Activated gamma-delta T cell treated with anti-CD3 and anti-CD28 coated beads, Interleukin-2, amount 50 U/mL, for 16 hours (primary cell): Measurements from ENCODE around the gene TIRAP.
A peak's percentile ranks its signal among the peaks of the same experiment; 100 is the strongest.
"Not testable (repeated sequence)": the region's sequence is repeated elsewhere in the genome, so short reads cannot be mapped to it uniquely, and the experiment has no call there.

ENCODE experiments used
- DNase-seq: peaks from one replicate; pipeline ENCODE4 v3.0.0-alpha.2; 2020; ENCODE audit warnings: low read depth

TIRAP gene, protein sequence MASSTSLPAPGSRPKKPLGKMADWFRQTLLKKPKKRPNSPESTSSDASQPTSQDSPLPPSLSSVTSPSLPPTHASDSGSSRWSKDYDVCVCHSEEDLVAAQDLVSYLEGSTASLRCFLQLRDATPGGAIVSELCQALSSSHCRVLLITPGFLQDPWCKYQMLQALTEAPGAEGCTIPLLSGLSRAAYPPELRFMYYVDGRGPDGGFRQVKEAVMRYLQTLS

DNA sequence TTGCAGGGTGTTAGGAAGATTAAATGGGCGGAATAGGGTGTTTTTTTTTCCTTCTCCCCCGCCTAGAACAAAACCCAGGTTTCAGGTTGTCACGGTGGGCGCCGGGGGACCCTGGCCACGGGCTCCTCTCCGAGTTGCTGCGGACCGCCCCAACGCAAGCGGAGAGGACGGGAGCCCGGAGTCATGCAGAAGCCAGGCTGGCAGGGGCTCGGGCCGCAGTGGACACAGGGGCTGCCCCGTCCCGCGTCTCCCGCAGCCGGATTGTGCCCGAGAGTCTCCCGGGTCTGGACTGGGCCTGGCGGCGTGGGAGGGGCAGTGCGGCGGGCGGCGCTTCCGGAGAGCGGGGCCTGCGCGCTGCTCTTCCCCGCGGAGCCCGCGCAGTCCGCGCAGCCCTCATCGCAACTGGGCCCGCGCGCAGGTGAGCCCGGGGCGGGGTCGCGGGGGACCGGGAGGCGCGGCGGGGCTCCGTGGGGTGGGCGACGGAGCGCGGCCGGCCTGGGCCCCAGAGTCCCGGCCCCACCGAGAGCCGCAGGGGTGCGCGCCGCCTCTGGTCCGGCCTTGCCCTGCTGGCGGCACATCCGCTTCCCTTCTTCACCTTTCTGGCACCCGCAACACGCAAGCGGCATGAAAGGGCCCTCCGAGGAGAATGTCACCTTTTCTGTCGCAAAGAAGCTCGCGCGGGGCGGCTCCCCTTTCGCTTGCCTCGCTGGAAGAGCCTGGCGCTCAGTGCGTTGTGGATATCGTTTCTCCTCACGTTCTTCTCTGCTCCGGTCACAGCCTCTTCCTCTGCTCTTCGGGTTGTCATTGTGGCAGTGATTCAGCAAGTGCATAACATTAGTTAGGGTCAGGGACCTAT is at the start of gene TIRAP:
Gene TIRAP, plus strand, starts transcription at position 358 of the 856 bp plus-strand sequence. CDS start 7,802 bp downstream, outside the sequence.
- peak; percentile 45 for DNase-seq

GRCh38 chr11:126233391-126233790 is 49.5 kb upstream of the TIRAP start:
- DNase-seq = no peak

- no peak for DNase-seq
Observed at GRCh38 chr11:126246636-126247035, 36.3 kb upstream of the TIRAP start.

DNA sequence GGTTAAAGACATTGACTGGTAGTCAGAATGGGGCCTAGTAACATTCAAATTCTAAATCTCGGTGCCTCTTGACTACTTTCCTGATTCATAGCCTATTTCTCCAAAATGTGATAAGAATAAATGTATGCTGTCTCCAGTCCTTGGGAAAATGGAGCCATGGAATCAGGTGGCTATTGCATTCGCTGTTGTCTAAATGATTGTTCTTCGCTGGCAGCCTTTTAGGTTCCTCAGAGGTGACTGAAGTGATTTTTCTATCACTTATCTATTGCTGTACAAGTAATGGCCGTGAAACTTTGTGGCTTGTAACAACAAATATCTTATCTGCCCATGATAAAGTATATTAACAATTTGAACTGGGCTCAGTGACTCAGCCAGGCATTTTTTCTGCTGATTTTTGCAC is 29.6 kb upstream of the TIRAP start:
- no peak for DNase-seq

- no peak for DNase-seq
Observed at GRCh38 chr11:126254819-126255218, 28.1 kb upstream of the TIRAP start.

DNA sequence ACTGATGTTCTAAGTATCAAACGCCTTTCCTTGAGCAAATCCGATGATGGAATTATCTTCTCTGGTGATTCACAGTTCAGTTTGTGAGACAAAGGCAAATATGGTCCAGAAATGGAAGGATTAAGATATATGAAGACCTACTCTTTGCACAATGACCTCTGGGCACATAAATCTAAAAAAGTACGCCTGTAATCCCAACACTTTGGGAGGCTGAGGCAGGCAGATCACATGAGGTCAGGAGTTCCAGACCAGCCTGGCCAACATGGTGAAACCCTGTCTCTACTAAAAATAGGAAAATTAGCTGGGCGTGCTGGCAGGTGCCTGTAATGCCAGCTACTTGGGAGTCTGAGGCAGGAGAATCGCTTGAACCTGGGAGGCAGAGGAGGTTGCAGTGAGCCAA is 27.4 kb upstream of the TIRAP start:
- not testable (repeated sequence) for DNase-seq

GRCh38 chr11:126256216-126256615 is 26.7 kb upstream of the TIRAP start:
- no peak for DNase-seq

DNA sequence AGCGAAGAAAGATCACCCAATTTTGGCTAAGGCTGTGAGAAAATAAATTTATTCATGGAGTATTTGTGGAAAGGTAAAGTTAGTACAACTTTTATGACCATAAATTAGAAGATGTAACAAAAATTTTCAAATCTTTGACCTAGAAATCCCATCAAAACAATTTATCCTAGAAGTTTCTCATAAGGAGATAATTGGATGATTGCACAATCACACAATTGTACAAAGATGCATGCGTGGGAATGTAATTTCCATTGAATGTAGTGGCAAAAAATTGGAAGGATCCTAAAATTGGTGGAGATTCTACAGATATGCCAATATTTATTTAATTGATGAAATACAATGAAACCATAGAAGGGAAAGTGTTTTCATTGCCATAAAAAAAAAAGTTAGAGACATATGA is 25.7 kb upstream of the TIRAP start:
- no peak for DNase-seq

DNA sequence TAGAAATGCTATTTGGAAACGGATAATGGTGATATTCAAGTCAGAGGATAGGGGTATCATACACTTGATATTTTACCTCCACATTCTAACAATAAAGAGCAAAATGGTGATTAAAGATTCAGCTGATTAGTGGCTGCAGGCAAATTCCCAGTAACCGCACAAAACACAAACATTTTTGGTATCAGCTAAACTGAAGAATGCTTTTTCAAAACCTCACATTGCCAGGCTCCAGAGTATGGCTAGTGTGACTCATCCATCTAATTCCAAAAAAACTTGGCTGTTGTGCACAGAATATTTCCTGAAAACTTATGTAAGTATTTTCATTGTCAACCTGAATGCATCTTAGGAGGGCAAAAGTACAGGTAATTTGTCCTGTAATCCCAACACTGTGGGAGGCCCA is 25.1 kb upstream of the TIRAP start:
- no peak for DNase-seq

- DNase-seq = no peak
Observed at GRCh38 chr11:126262216-126262615, 20.7 kb upstream of the TIRAP start.

GRCh38 chr11:126263489-126263888 is 19.4 kb upstream of the TIRAP start:
- no peak for DNase-seq

DNA sequence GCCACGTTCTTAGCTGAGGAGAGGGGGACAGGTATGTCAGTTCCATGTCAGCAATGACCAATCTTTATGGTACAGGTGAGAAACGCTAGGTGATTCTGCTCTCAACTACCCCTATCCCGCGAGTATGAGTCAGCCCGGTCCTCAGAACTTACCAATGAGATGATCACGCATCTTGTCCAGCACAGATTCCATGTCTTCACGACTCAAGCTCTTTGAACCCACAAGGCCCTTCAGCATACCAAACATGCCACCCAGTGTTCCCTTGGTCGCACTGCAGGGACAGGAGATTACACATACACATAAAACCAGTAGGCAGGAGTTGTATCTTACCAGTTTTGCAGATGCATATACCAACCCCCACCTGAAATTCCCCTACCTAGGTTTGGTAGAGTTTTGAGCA is 17.1 kb upstream of the TIRAP start:
- no peak for DNase-seq

- DNase-seq = no peak
Observed at GRCh38 chr11:126267650-126268049, 15.2 kb upstream of the TIRAP start.

DNA sequence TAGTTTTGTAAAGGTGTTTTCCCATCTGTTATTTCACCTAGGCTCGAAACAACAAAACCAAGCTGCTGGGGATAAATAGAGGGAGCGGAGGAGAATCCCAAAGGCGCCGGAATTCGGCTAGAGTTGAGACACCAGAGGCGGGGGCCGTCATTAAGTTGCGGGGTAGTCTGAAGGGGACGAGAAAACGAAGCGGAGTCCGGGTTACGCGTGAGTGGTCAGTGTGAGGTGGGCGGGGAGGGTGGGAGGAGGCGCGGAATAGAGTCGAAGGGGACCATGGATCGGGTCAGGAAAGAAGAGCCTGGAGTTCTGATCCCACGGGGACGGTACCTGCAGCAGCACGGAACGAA is 14.6 kb upstream of the TIRAP start:
- DNase-seq = no peak

- peak; percentile 100 for DNase-seq
Observed at GRCh38 chr11:126268708-126269579, 13.9 kb upstream of the TIRAP start, which contains the start of the genes FOXRED1 and SRPRA. TSS of gene FOXRED1 (plus strand) at chr11:126269154. CDS start at chr11:126269207, 53 bp downstream. TSS of gene SRPRA (minus strand) at chr11:126268895. CDS start at chr11:126268804, 91 bp downstream.

DNA sequence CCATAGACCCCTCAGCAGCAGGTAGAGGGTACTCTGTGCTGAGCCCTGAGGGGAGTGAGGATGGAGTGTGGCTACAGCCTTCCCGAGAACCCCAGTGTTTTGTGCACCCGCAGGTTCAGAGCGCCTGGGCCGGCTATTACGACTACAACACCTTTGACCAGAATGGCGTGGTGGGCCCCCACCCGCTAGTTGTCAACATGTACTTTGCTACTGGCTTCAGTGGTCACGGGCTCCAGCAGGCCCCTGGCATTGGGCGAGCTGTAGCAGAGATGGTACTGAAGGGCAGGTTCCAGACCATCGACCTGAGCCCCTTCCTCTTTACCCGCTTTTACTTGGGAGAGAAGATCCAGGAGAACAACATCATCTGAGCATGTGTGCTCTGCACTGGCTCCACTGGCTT is 5.6 kb upstream of the TIRAP start:
- DNase-seq = no peak

DNA sequence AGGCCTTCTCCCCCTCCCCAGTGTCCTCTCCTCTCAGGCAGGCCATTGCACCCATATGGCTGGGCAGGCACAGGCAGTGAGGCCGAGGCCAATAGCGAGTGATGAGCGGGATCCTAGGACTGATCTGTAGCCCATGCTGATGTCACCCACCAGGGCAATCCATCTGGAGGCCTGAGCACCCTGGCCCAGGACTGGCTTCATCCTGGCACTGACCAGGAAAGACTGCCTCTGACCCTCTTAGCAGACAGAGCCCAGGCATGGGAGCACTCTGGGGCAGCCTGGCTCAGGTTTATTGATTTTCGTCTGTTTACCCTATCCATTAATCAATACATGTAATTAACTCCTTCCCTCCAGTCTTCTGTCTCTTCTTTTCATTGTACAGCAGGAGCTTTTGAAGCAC is 5.1 kb upstream of the TIRAP start:
- no peak for DNase-seq

DNA sequence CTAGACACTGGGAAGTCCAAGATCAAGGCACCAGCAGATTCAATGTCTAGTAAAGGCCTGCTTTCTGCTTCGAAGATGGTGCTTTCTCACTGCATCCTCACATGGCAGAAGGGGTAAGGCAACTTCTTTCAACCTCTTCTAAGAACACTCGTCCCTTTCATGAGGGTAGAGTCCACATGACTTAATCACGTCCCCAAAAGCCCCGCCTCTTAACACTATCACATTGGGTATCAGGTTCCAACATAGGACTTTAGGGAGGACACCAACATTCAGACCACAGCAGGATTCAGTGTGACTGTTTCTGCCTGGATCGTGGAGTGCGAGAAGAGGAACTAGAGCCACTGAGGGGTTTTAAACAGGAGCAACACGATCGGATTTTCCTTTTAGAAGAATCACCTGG is 3.7 kb upstream of the TIRAP start:
- no peak for DNase-seq

DNA sequence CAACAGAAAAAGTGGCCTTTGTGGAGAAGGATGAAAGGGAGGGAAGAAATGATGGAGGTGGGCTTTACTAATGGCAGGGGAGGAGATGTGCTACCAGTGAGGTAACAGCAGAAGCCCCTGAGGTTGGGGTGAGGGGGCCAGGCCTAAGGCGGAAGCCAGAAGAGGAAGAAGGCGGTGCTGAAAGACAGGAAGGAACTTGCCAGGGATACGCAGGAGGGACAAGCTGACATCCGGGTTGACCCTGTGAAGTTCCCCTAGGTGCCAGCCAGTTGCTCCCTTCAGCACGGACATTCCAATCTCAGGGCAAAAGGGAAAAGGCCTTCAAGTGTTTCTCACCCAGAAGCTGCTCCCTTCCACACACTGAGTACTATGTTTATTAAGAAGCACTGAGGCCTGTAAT is 2.3 kb upstream of the TIRAP start:
- DNase-seq = no peak

GRCh38 chr11:126281245-126281644 is 1.6 kb upstream of the TIRAP start:
- no peak for DNase-seq

- no peak for DNase-seq
Observed at GRCh38 chr11:126281666-126282175, 1.2 kb upstream of the TIRAP start.

DNA sequence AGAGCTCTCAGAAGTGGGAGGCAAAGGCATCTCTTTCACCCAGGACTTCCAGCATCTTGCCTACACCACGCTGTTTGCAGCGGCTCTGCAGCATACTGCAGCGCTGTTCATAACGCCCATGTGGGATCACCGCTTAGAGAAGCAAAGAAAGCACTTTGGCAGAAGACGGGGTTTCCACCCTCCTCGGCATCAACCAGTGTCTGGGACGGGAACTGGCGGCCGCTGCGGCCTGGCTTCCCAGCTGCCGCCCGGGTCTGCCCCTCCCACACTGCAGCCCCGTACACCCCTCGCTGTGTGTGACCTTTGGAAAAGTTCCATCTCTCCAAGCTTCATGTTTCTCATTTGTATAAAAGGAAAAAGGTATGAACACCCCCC is 545 bp upstream of the TIRAP start:
- no peak for DNase-seq
